ENCODE data around the gene MYOM3.
"Not testable (repeated sequence)": the region's sequence is repeated elsewhere in the genome, so short reads cannot be mapped to it uniquely, and the experiment has no call there.

Gene MYOM3

GRCh38 chr1:24020470-24020869 is 91.5 kb downstream of the MYOM3 start:
- no peak for TF ChIP-seq CTCF (conservative IDR thresholded peaks at IDR 0.05)
- no peak for TF ChIP-seq ZFX (IDR thresholded peaks at IDR 0.05)
- H3K27ac ChIP-seq: peak overlapping the region; percentile 85

GRCh38 chr1:24020025-24020424 is 91.9 kb downstream of the MYOM3 start:
- TF ChIP-seq CTCF (conservative IDR thresholded peaks at IDR 0.05) (no peak), ZFX (IDR thresholded peaks at IDR 0.05) (no peak)
- peak overlapping the region; percentile 85 for H3K27ac ChIP-seq

GRCh38 chr1:24018611-24019580 is 93.0 kb downstream of the MYOM3 start:
- TF ChIP-seq ZFX (IDR thresholded peaks at IDR 0.05) (no peak), CTCF (conservative IDR thresholded peaks at IDR 0.05) (no peak)
- H3K27ac ChIP-seq: peak overlapping the region; percentile 85

GRCh38 chr1:24015221-24016210 is 96.4 kb downstream of the MYOM3 start:
- H3K27ac ChIP-seq: no peak overlapping the region
- TF ChIP-seq ZFX (IDR thresholded peaks at IDR 0.05) (no peak), CTCF (conservative IDR thresholded peaks at IDR 0.05) (no peak)

- H3K27ac ChIP-seq: not testable (repeated sequence)
These were observed 99.1 kb downstream of the MYOM3 start for GRCh38 chr1:24012878-24013277.

GRCh38 chr1:24010650-24011049 is 101.3 kb downstream of the MYOM3 start:
- TF ChIP-seq CTCF (conservative IDR thresholded peaks at IDR 0.05) (no peak), ZFX (IDR thresholded peaks at IDR 0.05) (no peak)
- no peak overlapping the region for H3K27ac ChIP-seq

GRCh38 chr1:24009406-24009805 is 102.5 kb downstream of the MYOM3 start:
- H3K27ac ChIP-seq: no peak overlapping the region
- TF ChIP-seq CTCF (conservative IDR thresholded peaks at IDR 0.05): no peak

GRCh38 chr1:24008574-24009184 is 103.3 kb downstream of the MYOM3 start:
- H3K27ac ChIP-seq: not testable (repeated sequence)
